Spleen (tissue), 7 donors: ENCODE results near the gene SDK1.

ENCODE experiments used
- POLR2A ChIP-seq, 3 donors: fragments of 450-650 bp; IDR thresholded peaks; one replicate each; pipeline ENCODE4 v1.5.1; 2017; ENCODE audit warnings: antibody characterized with exemption in 3 of 3, mild to moderate bottlenecking in 1 of 3
- POLR2AphosphoS5 ChIP-seq, 3 donors: sonication (generic); formaldehyde crosslinking; IDR thresholded peaks; one replicate each; pipeline ENCODE4 v1.5.1; 2017; ENCODE audit warnings: antibody characterized with exemption in 3 of 3
- TF ChIP-seq, protein P1 (sequence below), 11 experiments: fragments of 200-600 bp in 7 of 11; fragments of 450-650 bp in 4 of 11; sonication (generic) in 4 of 11; IDR thresholded peaks in 8 of 11; conservative IDR thresholded peaks in 3 of 11; 1 replicate in 7 of 11; 2 replicates in 4 of 11; pipeline versions ENCODE4 v1.4.0 to v1.8.0; 2016 to 2021; ENCODE audit warnings: antibody characterized with exemption in 11 of 11, inconsistent platforms in 4 of 11, mild to moderate bottlenecking in 1 of 11
- donor health status: DM: no; HTN: no; CAD: no; lungs with moderate emphysema.
- donor health status: DM: no; HTN: no; CAD: no.
- donor health status: DM: no; HTN: no; CAD: no.

DNA sequence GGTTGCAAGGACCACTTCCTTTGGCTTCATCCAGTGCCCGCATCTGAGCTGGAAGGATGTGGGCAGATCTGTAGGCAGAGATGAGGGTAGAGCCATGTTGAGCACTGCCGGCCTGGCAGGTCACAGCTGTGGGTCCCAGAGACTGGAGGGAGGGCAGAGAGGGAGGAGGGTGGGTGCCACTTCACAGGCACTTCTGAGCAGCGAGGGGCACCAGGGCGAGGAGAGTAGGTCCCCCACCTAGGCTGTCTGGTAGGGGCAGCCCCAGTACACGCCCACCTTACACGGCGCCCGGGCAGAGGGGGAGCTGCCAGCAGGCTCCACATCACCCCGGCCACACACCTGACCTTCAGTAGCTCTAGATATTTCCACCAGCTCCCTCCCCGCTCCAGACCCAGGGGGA, 908.1 kb downstream of the SDK1 start:
- TF ChIP-seq, protein P1, sequence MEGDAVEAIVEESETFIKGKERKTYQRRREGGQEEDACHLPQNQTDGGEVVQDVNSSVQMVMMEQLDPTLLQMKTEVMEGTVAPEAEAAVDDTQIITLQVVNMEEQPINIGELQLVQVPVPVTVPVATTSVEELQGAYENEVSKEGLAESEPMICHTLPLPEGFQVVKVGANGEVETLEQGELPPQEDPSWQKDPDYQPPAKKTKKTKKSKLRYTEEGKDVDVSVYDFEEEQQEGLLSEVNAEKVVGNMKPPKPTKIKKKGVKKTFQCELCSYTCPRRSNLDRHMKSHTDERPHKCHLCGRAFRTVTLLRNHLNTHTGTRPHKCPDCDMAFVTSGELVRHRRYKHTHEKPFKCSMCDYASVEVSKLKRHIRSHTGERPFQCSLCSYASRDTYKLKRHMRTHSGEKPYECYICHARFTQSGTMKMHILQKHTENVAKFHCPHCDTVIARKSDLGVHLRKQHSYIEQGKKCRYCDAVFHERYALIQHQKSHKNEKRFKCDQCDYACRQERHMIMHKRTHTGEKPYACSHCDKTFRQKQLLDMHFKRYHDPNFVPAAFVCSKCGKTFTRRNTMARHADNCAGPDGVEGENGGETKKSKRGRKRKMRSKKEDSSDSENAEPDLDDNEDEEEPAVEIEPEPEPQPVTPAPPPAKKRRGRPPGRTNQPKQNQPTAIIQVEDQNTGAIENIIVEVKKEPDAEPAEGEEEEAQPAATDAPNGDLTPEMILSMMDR (IDR thresholded peaks at IDR 0.05 in 8 of 11, conservative IDR thresholded peaks at IDR 0.05 in 3 of 11): no peak
- TF ChIP-seq POLR2A (IDR thresholded peaks at IDR 0.05) (no peak), POLR2AphosphoS5 (IDR thresholded peaks at IDR 0.05) (no peak)
